Thymus (tissue), 11 donors: Measurements from ENCODE around the gene ACP7. TPM values are rescaled to one million over a fixed set of nuclear protein-coding genes. Genes with fewer than 3 reads are reported as not detected.

Experiments
- DNase-seq, 9 donors: peaks; one replicate each; pipeline ENCODE4 v3.0.0-alpha.2; 2013; ENCODE audit warnings: low spot score in 9 of 9, low read depth in 6 of 9, missing footprints in 1 of 9
- H3K27ac ChIP-seq, 2 donors: one replicate each; pipeline ENCODE4 v1.5.1; 2013; ENCODE audit warnings: control low read depth in 1 of 2, low read depth in 1 of 2, low read length in 1 of 2, mild to moderate bottlenecking in 1 of 2, moderate library complexity in 1 of 2
- H3K27me3 ChIP-seq, 2 donors: one replicate each; pipeline ENCODE4 v1.5.1; 2013; ENCODE audit warnings: low read length in 1 of 2; ENCODE audit not compliant: control insufficient read depth in 2 of 2, insufficient read depth in 1 of 2
- H3K36me3 ChIP-seq, 2 donors: one replicate each; pipeline ENCODE4 v1.5.1; 2013; ENCODE audit warnings: low read length in 1 of 2, mild to moderate bottlenecking in 1 of 2, moderate library complexity in 1 of 2; ENCODE audit not compliant: control insufficient read depth in 2 of 2, insufficient read depth in 2 of 2
- H3K4me1 ChIP-seq, 2 donors: one replicate each; pipeline ENCODE4 v1.5.1; 2013; ENCODE audit warnings: low read length in 2 of 2; ENCODE audit not compliant: control insufficient read depth in 2 of 2, insufficient read depth in 2 of 2
- H3K4me3 ChIP-seq, 2 donors: one replicate each; pipeline ENCODE4 v1.5.1; 2013; ENCODE audit warnings: low read length in 2 of 2, control low read depth in 1 of 2, mild to moderate bottlenecking in 1 of 2
- H3K9me3 ChIP-seq, 2 donors: one replicate each; pipeline ENCODE4 v1.5.1; 2013; ENCODE audit warnings: low read length in 1 of 2, mild to moderate bottlenecking in 1 of 2; ENCODE audit not compliant: control insufficient read depth in 2 of 2, insufficient read depth in 1 of 2
- WGBS: extraction: QIAGEN DNeasy Blood & Tissue Kit; methylation state at CpG from one replicate; pipeline ENCODE4 v1.1.7; 2013; 5-methylcytosine and 5-hydroxymethylcytosine counted together
- polyA plus RNA-seq: library from polyadenylated mRNA; stranded (reverse); fragments of 200-250 nt; gene quantifications from one replicate; pipeline ENCODE4 v1.2.3, GENCODE V29; 2013
- total RNA-seq: library from RNA; stranded (reverse); fragments of 120-200 nt; gene quantifications from one replicate; pipeline ENCODE4 v1.2.4, GENCODE V29; 2013
- donor health status: healthy.

Gene ACP7
- total and polyA plus RNA-seq, 2 donors: under 0.01 to 0.11 TPM

GRCh38 chr19:39098365-39099269 lies 14.4 kb downstream of the ACP7 start:
- 22% methylated on average over 53 of the region's 53 CpGs for WGBS
- Histone ChIP-seq H3K4me3 (no peak overlapping the region), H3K27me3 (peaks cover 14 to 32% of the 10 kb centered on the region in 2 donors), H3K9me3 (no peaks in the 10 kb centered on the region), H3K27ac (no peak overlapping the region), H3K36me3 (no peaks in the 10 kb centered on the region), H3K4me1 (no peaks in the 10 kb centered on the region)
- DNase-seq: no peak

DNA sequence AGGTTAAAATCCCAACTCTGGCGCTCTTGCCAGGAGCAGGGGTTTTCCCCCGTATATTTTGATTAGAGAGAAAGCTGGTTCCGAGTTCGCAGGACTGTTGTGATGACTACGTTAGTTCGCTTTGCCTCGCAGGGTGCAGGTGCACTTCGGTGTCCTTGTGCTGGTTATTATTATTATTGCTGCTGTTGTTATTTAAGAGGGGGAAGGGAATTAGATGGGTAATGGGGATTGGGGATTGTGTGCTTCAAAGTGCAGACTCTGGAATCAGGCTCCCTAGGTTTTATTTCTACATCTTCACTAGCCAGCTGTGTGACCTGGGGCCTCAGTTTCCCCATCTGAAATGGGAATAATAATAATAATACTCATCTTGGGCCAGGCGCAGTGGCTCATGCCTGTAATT lies 15.2 kb downstream of the ACP7 start:
- no peaks in the 10 kb centered on the region for H3K9me3 ChIP-seq
- no peak overlapping the region for H3K4me3 ChIP-seq
- no peaks in the 10 kb centered on the region for H3K36me3 ChIP-seq
- no peaks in the 10 kb centered on the region for H3K4me1 ChIP-seq
- peaks cover 14 to 33% of the 10 kb centered on the region in 2 donors for H3K27me3 ChIP-seq
- WGBS: 67% methylated on average over 9 of the region's 9 CpGs
- H3K27ac ChIP-seq: no peak overlapping the region
- DNase-seq: no peak

GRCh38 chr19:39100500-39101166 lies 16.5 kb downstream of the ACP7 start:
- DNase-seq: no peak
- Histone ChIP-seq H3K9me3 (no peaks in the 10 kb centered on the region), H3K4me1 (no peaks in the 10 kb centered on the region), H3K4me3 (no peak overlapping the region), H3K27me3 (peaks cover 14 to 34% of the 10 kb centered on the region in 2 donors), H3K27ac (no peak overlapping the region), H3K36me3 (no peaks in the 10 kb centered on the region)
- WGBS: 95% methylated on average over 19 of the region's 19 CpGs

- no peak for DNase-seq
- Histone ChIP-seq H3K36me3 (no peaks in the 10 kb centered on the region), H3K27ac (no peak overlapping the region), H3K4me1 (no peaks in the 10 kb centered on the region), H3K27me3 (peaks cover 13 to 26% of the 10 kb centered on the region in 2 donors), H3K4me3 (no peak overlapping the region), H3K9me3 (no peaks in the 10 kb centered on the region)
- WGBS: 79% methylated on average over 5 of the region's 5 CpGs
Observed at GRCh38 chr19:39103151-39103550, 19.0 kb downstream of the ACP7 start.

- H3K4me1 ChIP-seq: no peaks in the 10 kb centered on the region
- no peak for DNase-seq
- no peak overlapping the region for H3K27ac ChIP-seq
- peaks cover 3 to 16% of the 10 kb centered on the region in 2 donors for H3K27me3 ChIP-seq
- H3K9me3 ChIP-seq: no peaks in the 10 kb centered on the region
- no peaks in the 10 kb centered on the region for H3K36me3 ChIP-seq
- H3K4me3 ChIP-seq: no peak overlapping the region
- 90% methylated on average over 5 of the region's 5 CpGs for WGBS
Observed at GRCh38 chr19:39104186-39104596, 20.0 kb downstream of the ACP7 start.

GRCh38 chr19:39106194-39106593 lies 22.0 kb downstream of the ACP7 start:
- no peak for DNase-seq
- Histone ChIP-seq H3K27me3 (peaks cover 0 to 9% of the 10 kb centered on the region in 2 donors), H3K36me3 (no peaks in the 10 kb centered on the region), H3K4me1 (no peaks in the 10 kb centered on the region), H3K27ac (no peak overlapping the region), H3K4me3 (no peak overlapping the region), H3K9me3 (no peaks in the 10 kb centered on the region)
- WGBS: 92% methylated on average over 7 of the region's 7 CpGs

GRCh38 chr19:39109641-39110040 lies 25.5 kb downstream of the ACP7 start:
- Histone ChIP-seq H3K4me3 (no peak overlapping the region), H3K4me1 (no peaks in the 10 kb centered on the region), H3K36me3 (no peaks in the 10 kb centered on the region), H3K9me3 (no peaks in the 10 kb centered on the region), H3K27ac (no peak overlapping the region), H3K27me3 (peaks cover 0 to 15% of the 10 kb centered on the region in 2 donors)
- no peak for DNase-seq

- Histone ChIP-seq H3K27me3 (peaks cover 0 to 15% of the 10 kb centered on the region in 2 donors), H3K27ac (no peak overlapping the region), H3K4me1 (no peaks in the 10 kb centered on the region), H3K4me3 (no peak overlapping the region), H3K9me3 (no peaks in the 10 kb centered on the region), H3K36me3 (no peaks in the 10 kb centered on the region)
- peak in 7 of 9 donors; percentile 8 to 74 (median 50) for DNase-seq
- WGBS: 26% methylated on average over 16 of the region's 16 CpGs
Observed at GRCh38 chr19:39110263-39110967, 26.2 kb downstream of the ACP7 start.
